GM12873 (cell line): ENCODE results near the gene MAP4K4.

Experiments used
- TF ChIP-seq, protein P1 (sequence below): IDR thresholded peaks from 2 replicates; pipeline ENCODE4 v1.5.1; 2012; ENCODE audit warnings: low read depth, mild to moderate bottlenecking, moderate library complexity, low read length, control low read depth; ENCODE audit not compliant: insufficient read depth; ENCODE audit errors: missing control alignments

The MAP4K4 gene

DNA sequence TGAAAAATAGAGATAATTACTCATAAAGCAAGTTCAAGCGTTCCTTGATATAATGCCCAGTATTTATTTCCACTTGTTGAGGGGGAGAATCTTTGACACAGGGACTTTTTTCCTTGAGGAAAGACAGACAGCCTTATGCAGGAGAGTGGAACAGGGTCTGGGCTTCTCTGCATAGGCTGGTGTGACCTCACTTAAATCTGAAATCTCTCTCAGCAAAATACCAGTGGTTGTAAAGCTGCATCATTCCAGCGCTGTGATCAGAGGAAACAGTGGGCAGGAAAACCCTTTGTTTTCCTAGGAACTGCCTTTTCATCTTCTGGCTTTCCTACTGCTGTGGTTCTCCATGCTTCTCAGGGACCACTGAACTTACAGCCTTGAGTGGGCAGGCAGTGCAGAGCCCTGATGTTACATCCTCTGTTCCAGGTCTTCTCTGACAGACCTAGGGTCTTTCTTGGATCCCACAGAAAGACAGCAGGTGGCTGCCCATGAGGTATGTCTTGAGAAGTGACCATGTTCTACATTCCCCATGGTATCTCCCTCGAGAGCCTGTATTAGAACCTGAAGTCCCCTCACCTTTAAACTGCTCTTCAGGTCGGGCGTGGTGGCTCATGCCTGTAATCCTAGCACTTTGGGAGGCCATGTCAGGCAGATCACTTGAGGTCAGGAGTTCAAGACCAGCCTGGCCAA is 17.6 kb upstream of the MAP4K4 start:
- TF ChIP-seq, protein P1, sequence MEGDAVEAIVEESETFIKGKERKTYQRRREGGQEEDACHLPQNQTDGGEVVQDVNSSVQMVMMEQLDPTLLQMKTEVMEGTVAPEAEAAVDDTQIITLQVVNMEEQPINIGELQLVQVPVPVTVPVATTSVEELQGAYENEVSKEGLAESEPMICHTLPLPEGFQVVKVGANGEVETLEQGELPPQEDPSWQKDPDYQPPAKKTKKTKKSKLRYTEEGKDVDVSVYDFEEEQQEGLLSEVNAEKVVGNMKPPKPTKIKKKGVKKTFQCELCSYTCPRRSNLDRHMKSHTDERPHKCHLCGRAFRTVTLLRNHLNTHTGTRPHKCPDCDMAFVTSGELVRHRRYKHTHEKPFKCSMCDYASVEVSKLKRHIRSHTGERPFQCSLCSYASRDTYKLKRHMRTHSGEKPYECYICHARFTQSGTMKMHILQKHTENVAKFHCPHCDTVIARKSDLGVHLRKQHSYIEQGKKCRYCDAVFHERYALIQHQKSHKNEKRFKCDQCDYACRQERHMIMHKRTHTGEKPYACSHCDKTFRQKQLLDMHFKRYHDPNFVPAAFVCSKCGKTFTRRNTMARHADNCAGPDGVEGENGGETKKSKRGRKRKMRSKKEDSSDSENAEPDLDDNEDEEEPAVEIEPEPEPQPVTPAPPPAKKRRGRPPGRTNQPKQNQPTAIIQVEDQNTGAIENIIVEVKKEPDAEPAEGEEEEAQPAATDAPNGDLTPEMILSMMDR, result no peak

DNA sequence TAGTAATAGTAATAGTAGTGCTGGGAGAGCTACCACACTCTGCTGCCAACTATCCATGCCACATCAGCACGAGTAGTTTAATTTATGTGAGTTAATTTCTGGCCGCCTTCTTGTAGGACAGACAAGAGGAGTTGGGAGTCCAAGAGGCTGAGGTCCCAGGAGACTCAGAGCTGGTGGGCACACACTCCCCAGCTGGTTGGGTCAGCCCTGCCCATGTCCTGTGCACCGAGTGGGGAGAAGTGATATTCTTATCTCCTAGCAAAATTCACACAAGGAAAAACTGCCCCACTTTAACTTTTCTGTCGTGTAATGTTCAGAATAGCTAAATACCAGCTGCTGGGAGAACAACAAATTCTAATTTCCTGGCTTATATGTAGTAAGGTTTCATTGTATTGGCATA is 15.2 kb upstream of the MAP4K4 start:
- TF ChIP-seq, protein P1, result no peak

DNA sequence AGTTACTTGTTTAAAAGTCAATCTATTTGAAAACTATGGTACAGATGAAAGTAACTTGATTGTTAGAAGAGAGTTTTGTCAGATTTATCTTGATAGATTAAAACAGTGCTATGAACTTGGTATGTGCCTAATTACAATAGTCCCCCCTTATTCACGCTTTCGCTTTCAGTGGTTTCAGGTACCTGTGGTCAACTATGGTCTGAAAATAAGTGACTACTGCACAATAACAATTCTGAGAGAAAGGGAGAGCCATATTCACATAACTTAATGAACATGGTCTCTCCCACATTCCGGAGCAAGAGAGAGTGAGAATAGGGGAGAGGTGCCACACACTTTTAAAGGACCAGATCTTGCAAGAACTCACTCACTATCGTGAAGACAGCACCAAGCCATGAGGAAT is 13.2 kb upstream of the MAP4K4 start:
- TF ChIP-seq, protein P1, result no peak

DNA sequence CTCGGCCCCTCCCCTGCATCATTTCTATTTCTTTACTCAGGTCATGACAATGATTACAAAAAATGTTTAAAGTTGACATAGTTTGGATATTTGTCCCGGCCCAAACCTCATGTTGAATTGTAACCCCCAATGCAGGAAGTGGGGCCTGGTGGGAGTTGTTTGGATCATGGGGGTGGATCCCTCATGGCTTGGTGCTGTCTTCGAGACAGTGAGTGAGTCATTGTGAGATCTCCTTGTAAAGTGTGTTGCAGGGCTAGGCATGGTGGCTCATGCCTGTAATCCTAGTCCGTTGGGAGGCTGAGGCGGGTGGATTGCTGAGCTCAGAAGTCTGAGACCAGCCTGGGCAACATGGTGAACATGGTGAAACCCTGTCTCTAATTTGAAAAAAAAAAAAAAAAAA is 9.2 kb upstream of the MAP4K4 start:
- TF ChIP-seq, protein P1, result no peak

DNA sequence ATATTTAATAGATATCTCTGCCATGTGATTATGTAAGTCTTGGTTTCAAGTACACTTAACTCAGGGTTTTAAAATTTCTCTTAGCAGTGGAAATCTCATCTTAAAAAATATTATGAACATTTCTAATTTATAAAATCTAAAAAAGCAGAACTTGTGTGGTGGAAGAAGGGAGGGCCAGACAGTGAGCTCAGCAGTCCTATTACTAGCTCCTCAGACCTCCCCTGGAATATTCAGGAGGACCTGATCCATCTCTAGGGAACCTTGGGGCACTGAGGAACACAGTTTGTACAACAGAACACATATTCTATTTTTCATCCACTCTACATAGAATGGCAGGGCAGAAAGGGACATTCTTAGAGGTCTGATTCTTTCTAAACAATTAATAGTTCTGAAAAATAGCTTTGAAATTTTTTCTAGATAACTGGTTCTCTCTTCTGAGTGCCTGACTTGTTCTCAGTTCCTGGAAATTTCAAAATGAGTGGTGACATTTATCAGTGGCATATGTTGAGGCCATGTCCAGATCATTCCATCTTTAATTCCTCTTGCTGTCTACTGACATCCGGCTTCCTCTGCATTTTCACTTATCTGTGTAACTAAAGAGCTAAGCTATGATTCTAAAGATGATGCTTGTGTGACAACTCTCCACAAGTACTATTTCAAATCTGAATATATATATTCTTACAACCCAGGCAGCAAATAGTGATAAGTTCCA is 8.2 kb upstream of the MAP4K4 start:
- TF ChIP-seq, protein P1, result no peak

DNA sequence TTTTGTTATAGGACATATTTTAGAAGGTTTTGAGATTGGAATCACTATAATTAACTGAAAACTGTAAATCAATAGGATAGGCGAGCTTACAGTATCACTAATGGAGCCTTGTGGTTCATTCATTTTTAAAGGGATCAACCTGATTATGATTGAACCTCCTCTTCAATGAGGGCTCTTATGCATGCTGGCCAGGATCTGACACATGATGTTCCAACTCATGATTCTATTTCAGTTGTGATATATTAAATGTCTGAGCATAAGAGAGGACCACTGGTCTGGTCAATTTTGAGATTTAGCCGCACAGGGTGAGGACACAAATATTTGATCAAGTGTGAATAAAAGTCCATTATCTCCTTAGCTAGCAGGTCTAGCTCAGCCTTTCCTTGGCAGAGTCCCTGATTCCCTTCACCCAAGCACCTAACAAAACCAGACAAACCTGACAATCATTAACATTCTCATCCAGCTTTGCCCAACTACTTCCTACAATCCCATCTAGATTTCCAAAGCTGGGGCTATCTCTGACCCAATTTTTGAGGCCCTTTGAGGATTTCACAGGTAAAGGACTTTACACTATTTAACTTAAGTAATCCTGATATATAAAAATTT is 6.9 kb upstream of the MAP4K4 start:
- TF ChIP-seq, protein P1, result no peak

DNA sequence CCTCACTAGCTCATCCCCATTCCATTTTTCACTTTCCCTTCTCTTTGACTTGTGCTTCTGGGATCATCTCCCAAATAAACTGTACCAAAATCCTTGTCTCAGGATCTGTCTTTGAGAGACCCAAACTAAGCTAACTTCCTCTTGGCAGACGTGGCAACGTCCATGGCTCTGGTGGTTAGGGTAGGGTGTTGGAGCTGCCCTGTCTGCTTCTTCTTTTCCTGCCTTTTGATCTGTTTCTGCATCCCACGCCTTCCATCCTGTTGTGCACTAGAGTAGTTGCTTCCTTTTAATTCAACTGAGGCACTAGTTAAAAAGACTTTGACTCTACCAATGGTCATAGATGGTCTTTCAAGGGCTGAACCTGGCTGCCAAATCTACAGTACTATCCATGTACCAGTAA is 5.5 kb upstream of the MAP4K4 start:
- TF ChIP-seq, protein P1, result no peak
